K562 (cell line): ENCODE results near the gene NFILZ. TPM values are rescaled to one million over a fixed set of nuclear protein-coding genes. Genes with fewer than 3 reads are reported as not detected.

Experiments
- BHLHE40 ChIP-seq: IDR thresholded peaks from 2 replicates; pipeline ENCODE4 v1.6.1; 2011; ENCODE audit warnings: low read length, improper control_type of control experiment
- CCNT2 ChIP-seq: IDR thresholded peaks from 2 replicates; pipeline ENCODE4 v1.6.1; 2011; ENCODE audit warnings: borderline replicate concordance, low read depth, mild to moderate bottlenecking, moderate library complexity, mixed read lengths, low read length; ENCODE audit not compliant: insufficient read length; ENCODE audit errors: extremely low read depth
- CREM ChIP-seq: IDR thresholded peaks from 2 replicates; pipeline ENCODE4 v1.6.1; 2014; ENCODE audit warnings: antibody characterized with exemption, low read depth
- CTCFL ChIP-seq: IDR thresholded peaks from 2 replicates; pipeline ENCODE4 v1.6.1; 2011; ENCODE audit warnings: borderline replicate concordance, low read depth, mild to moderate bottlenecking, moderate library complexity, low read length; ENCODE audit not compliant: insufficient read depth, poor library complexity, severe bottlenecking
- HNRNPL ChIP-seq: fragments of 200-400 bp; formaldehyde crosslinking; IDR thresholded peaks from 2 replicates; pipeline ENCODE4 v1.6.1; 2017; ENCODE audit warnings: low read depth, mild to moderate bottlenecking, low read length
- JUND ChIP-seq, 2 experiments: IDR thresholded peaks; 2 replicates in 1 of 2; 3 replicates in 1 of 2; pipeline ENCODE4 v1.6.1; 2011; ENCODE audit warnings: borderline replicate concordance in 2 of 2, low read depth in 2 of 2, low read length in 2 of 2, improper control_type of control experiment in 1 of 2, missing biosample characterization in 1 of 2, missing genetic modification characterization in 1 of 2, missing genetic modification reagents in 1 of 2
- KLF6 ChIP-seq: fragments of 250-450 bp; sonication (Bioruptor Pico); IDR thresholded peaks from 2 replicates; pipeline ENCODE4 v1.4.0; 2020; ENCODE audit warnings: mild to moderate bottlenecking, moderate library complexity, borderline replicate concordance
- MAZ ChIP-seq, 2 experiments: fragments of 450-650 bp in 1 of 2; sonication (generic) in 1 of 2; formaldehyde crosslinking; IDR thresholded peaks in 1 of 2; conservative IDR thresholded peaks in 1 of 2; 2 replicates each; pipeline versions ENCODE4 v1.4.0 to v1.5.0; 2020; ENCODE audit warnings: mild to moderate bottlenecking in 1 of 2, missing genetic modification reagents in 1 of 2
- MCM2 ChIP-seq: fragments of 450-650 bp; IDR thresholded peaks from 2 replicates; pipeline ENCODE4 v1.6.1; 2017; ENCODE audit warnings: low read depth, mild to moderate bottlenecking
- NFXL1 ChIP-seq: fragments of 450-650 bp; formaldehyde crosslinking; IDR thresholded peaks from 2 replicates; pipeline ENCODE4 v1.4.0; 2021; ENCODE audit warnings: mild to moderate bottlenecking
- RAD21 ChIP-seq, 2 experiments: fragments of 250-450 bp in 1 of 2; fragments of 450-650 bp in 1 of 2; sonication (Bioruptor Pico) in 1 of 2; formaldehyde crosslinking in 1 of 2; IDR thresholded peaks in 1 of 2; conservative IDR thresholded peaks in 1 of 2; 2 replicates each; pipeline versions ENCODE4 v1.4.0 to v1.8.0; 2020 to 2022; ENCODE audit warnings: mild to moderate bottlenecking in 2 of 2, moderate library complexity in 1 of 2
- STAG1 ChIP-seq: sonication (generic); formaldehyde crosslinking; IDR thresholded peaks from 2 replicates; pipeline ENCODE4 v1.5.0; 2020; ENCODE audit warnings: missing genetic modification reagents, borderline replicate concordance
- TFAP4 ChIP-seq: sonication (generic); formaldehyde crosslinking; IDR thresholded peaks from 2 replicates; pipeline ENCODE4 v1.8.0; 2022; ENCODE audit warnings: missing genetic modification reagents, mild to moderate bottlenecking, moderate library complexity, borderline replicate concordance
- ZBTB33 ChIP-seq: sonication (generic); formaldehyde crosslinking; IDR thresholded peaks from 2 replicates; pipeline ENCODE4 v1.8.1; 2023; ENCODE audit warnings: mild to moderate bottlenecking, missing genetic modification reagents
- ZNF24 ChIP-seq: fragments of 450-650 bp; IDR thresholded peaks from 2 replicates; pipeline ENCODE4 v1.6.1; 2016
- polyA plus RNA-seq, 8 experiments: library from polyadenylated mRNA; depleted of rRNA in 4 of 8; stranded (reverse) in 5 of 8; unstranded in 3 of 8; fragments of >200 nt; fragmentation: Nextera tagmentation in 2 of 8; fragmentation: Illumina TruSeq in 1 of 8; extraction: Ambion mirVana in 2 of 8; extraction: Trizol in 1 of 8; gene quantifications; 2 replicates each; pipeline versions ENCODE4 v1.2.1 to v1.2.3, GENCODE V29; 2011 to 2014; ENCODE audit warnings: inconsistent platforms in 1 of 8, missing spikeins in 1 of 8
- total RNA-seq, 7 experiments: library from RNA; depleted of rRNA in 6 of 7; stranded (reverse); fragments of >200 nt in 6 of 7; fragmentation: Illumina TruSeq in 2 of 7; extraction: Trizol in 2 of 7; gene quantifications; 2 replicates each; pipeline versions ENCODE4 v1.2.1 to v1.2.3, GENCODE V29; 2011 to 2021; ENCODE audit warnings: low replicate concordance in 1 of 7

Gene NFILZ
- total and polyA plus RNA-seq, 9 of the 15 experiments (the other 6 are each of a cell fraction or from before 2014, with no cell fraction given) = not detected

- TF ChIP-seq TFAP4 (CRISPR knock-in tag) (0 out of 2 replicates have a peak, but pooled peaks have one; percentile 20), JUND (IDR thresholded peaks at IDR 0.05; ENCODE audit: borderline replicate concordance, low read depth, low read length) (0 out of 2 replicates have a peak, but pooled peaks have one; percentile 29), JUND (tag; IDR thresholded peaks at IDR 0.05; ENCODE audit: borderline replicate concordance, low read depth, low read length) (no peak), ZNF24 (0 out of 2 replicates have a peak, but pooled peaks have one; percentile 17), MCM2 (peak; percentile 74; the same call in 1 of the 2 replicates), CTCFL (peak; percentile 46), STAG1 (CRISPR knock-in tag) (peak; percentile 67; the same call in 1 of the 2 replicates), BHLHE40 (0 out of 2 replicates have a peak, but pooled peaks have one; percentile 5), ZBTB33 (CRISPR knock-in tag) (peak; percentile 87), HNRNPL (peak; percentile 27; the same call in 1 of the 2 replicates), CREM (0 out of 2 replicates have a peak, but pooled peaks have one; percentile 6), NFXL1 (CRISPR knock-in tag) (no peak), MAZ (CRISPR knock-in tag; conservative IDR thresholded peaks at IDR 0.05 in 1 of 2, IDR thresholded peaks at IDR 0.05 in 1 of 2) (peak in 1 of 2 experiments; percentile 53; a peak in 1 of 4 replicates), CCNT2 (no peak), RAD21 (CRISPR knock-in tag; conservative IDR thresholded peaks at IDR 0.05 in 1 of 2, IDR thresholded peaks at IDR 0.05 in 1 of 2) (peak; percentile 61 to 81), KLF6 (CRISPR knock-in tag) (no peak)
These were observed 44.3 kb upstream of the NFILZ start (continued) for GRCh38 chr19:8585894-8586750.
